ENCODE data around the gene TLR7. TPM values are rescaled to one million over a fixed set of nuclear protein-coding genes. Genes with fewer than 3 reads are reported as not detected.

The TLR7 gene
- total RNA-seq, 2 donors from 2014 or later = 0.27 to 1.3 TPM

DNA sequence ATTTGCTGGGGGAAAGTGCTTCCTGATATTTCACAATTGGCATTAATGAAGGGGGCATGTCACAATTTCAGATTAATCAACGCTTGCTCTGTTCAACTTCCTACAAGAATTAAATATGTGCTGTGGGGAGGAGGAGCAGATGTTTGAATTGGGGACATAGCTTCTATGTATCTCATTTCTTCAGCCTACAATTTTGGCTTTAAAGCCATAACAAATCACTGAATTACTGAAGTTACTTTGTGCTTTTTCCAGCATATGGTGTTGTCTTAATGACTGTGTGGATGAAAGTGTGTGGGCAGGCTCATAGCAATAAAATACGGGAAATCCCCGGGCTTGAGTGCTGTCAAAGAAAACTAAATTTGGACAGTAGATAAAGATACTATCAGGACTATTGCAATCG is 813 bp downstream of the TLR7 start:
- Histone ChIP-seq H3K4me1 (no peaks in the 10 kb centered on the region), H3K36me3 (no peaks in the 10 kb centered on the region), H3K9ac (ENCODE audit: low read depth in 2 of 2, low read length in 2 of 2) (no peak overlapping the region), H3K27me3 (no peaks in the 10 kb centered on the region), H3K27ac (no peak overlapping the region), H3K4me3 (no peak overlapping the region), H3K9me3 (no peaks in the 10 kb centered on the region)
- DNase-seq = no peak
- intact Hi-C loops (cut with DNase I) = no loop called here
- TF ChIP-seq, protein P1, sequence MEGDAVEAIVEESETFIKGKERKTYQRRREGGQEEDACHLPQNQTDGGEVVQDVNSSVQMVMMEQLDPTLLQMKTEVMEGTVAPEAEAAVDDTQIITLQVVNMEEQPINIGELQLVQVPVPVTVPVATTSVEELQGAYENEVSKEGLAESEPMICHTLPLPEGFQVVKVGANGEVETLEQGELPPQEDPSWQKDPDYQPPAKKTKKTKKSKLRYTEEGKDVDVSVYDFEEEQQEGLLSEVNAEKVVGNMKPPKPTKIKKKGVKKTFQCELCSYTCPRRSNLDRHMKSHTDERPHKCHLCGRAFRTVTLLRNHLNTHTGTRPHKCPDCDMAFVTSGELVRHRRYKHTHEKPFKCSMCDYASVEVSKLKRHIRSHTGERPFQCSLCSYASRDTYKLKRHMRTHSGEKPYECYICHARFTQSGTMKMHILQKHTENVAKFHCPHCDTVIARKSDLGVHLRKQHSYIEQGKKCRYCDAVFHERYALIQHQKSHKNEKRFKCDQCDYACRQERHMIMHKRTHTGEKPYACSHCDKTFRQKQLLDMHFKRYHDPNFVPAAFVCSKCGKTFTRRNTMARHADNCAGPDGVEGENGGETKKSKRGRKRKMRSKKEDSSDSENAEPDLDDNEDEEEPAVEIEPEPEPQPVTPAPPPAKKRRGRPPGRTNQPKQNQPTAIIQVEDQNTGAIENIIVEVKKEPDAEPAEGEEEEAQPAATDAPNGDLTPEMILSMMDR (IDR thresholded peaks at IDR 0.05) = no peak

DNA sequence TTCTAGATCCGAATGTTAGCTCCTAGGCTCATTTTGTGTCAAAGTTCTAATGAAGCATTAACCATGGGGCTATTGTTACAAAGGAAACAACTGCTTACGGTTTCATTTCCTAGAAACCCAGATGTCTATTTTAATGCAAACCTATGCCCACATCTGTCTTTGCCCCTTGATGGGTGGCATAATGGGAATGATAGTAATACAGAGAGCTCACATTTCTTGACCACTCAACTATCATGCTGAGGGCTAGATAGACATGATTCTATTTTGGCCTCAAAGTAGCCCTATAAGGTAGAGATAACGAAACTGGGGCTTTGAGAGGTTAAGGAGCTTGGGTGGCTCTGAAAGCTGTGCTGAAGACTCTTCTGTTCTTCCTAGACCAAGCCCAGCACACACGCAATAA is 1.9 kb downstream of the TLR7 start:
- TF ChIP-seq, protein P1 (IDR thresholded peaks at IDR 0.05) = no peak
- Histone ChIP-seq H3K4me3 (no peak overlapping the region), H3K4me1 (no peaks in the 10 kb centered on the region), H3K27ac (no peak overlapping the region), H3K36me3 (no peaks in the 10 kb centered on the region), H3K27me3 (no peaks in the 10 kb centered on the region), H3K9me3 (no peaks in the 10 kb centered on the region), H3K9ac (ENCODE audit: low read depth in 2 of 2, low read length in 2 of 2) (no peak overlapping the region)
- DNase-seq = no peak
- intact Hi-C loops (cut with DNase I) = no loop called here

DNA sequence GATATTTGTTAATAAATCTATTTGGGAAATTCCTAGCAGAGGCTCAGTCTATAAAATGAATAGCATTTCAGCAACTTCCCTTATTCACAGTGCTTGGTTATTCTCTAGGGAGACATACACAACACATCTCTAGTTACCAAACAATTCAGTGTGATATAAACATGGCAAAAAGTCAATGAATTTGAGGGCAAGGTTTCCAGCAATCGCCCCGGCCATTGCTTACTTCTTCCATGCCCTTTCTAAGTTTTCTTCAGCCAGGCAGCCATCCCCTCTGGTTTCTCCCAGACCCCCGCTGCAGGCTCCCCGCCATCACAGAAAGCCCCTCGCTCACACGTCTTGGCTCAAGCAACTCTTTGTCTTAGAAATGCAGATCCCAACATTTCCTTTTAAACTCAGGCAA is 4.4 kb downstream of the TLR7 start:
- Histone ChIP-seq H3K9ac (ENCODE audit: low read depth in 2 of 2, low read length in 2 of 2) (no peak overlapping the region), H3K4me1 (no peaks in the 10 kb centered on the region), H3K4me3 (no peak overlapping the region), H3K27me3 (no peaks in the 10 kb centered on the region), H3K36me3 (no peaks in the 10 kb centered on the region), H3K27ac (no peak overlapping the region), H3K9me3 (no peaks in the 10 kb centered on the region)
- intact Hi-C loops (cut with DNase I) = no loop called here
- TF ChIP-seq, protein P1 (IDR thresholded peaks at IDR 0.05) = no peak
- DNase-seq = no peak

DNA sequence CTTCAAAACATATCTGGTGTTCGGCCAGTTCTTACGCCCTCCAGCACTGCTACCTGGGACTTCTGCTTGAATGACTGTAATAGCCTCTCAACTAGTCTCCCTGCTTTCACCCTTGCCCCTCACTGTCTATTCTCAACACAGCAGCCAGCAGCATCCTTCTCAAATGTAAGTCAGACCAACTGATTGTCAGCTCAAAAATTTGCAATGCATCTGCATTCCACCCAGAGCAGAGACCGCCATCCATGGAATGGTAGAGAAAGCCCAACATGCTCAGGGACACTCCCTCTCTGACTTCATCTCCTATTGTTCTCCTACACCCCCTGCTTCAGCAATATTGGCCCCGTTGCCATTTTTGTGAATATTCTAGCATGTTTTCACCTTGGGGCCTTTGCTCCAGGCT is 5.9 kb downstream of the TLR7 start:
- H3K9ac ChIP-seq (ENCODE audit: low read depth in 2 of 2, low read length in 2 of 2) = no peak overlapping the region
- H3K27ac ChIP-seq = no peak overlapping the region
- no peaks in the 10 kb centered on the region for H3K9me3 ChIP-seq
- H3K27me3 ChIP-seq = no peaks in the 10 kb centered on the region
- H3K4me3 ChIP-seq = no peak overlapping the region
- TF ChIP-seq, protein P1 (IDR thresholded peaks at IDR 0.05) = no peak
- H3K4me1 ChIP-seq = no peaks in the 10 kb centered on the region
- intact Hi-C loops (cut with DNase I) = no loop called here
- no peaks in the 10 kb centered on the region for H3K36me3 ChIP-seq
- DNase-seq = no peak

DNA sequence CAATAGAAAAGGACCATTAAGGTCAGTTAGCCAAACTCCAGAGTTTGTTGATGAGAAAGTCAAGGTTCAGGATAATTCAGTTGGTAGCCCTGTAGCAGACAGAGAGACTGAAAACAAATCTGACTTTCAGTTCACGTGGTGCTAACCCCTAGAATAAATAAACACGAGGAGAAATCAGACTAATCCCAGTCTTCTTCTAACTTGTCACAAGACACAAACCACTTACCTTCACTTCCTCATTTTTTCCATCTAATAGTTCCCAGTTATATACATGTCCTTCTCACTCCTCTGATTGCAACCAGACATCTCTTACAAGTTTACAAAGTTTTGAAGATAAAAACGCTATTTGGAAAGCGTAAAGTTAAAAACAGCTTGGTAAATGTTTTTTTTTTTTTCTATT is 7.7 kb downstream of the TLR7 start:
- TF ChIP-seq, protein P1 (IDR thresholded peaks at IDR 0.05) = no peak
- intact Hi-C loops (cut with DNase I) = no loop called here
- no peak for DNase-seq
- H3K27me3 ChIP-seq = no peaks in the 10 kb centered on the region
- H3K36me3 ChIP-seq = no peaks in the 10 kb centered on the region
- H3K9ac ChIP-seq (ENCODE audit: low read depth in 2 of 2, low read length in 2 of 2) = no peak overlapping the region
- no peak overlapping the region for H3K4me3 ChIP-seq
- H3K4me1 ChIP-seq = no peaks in the 10 kb centered on the region
- H3K27ac ChIP-seq = no peak overlapping the region
- H3K9me3 ChIP-seq = no peaks in the 10 kb centered on the region

DNA sequence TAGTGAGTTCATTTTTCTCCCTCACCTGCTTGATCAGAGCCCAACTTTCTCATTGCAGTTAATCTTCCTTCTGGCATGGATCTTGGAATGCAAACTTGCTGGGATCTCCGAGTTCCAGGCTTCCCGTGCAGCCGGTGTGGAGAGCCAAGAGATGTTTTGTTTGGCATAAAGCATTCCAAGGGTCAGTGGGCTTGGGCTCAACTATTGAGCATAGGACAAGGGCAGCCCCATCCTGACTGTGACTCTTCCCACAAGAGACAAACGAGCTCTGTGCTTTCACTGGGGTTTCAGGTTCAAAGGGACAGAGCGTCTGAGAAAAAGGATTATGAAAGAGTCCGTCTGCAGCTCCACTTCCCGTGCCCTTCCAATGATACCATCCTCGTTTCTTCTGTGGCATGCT is 10.5 kb downstream of the TLR7 start:
- no peaks in the 10 kb centered on the region for H3K9me3 ChIP-seq
- intact Hi-C loops (cut with DNase I) = no loop called here
- TF ChIP-seq, protein P1 (IDR thresholded peaks at IDR 0.05) = no peak
- no peak overlapping the region for H3K27ac ChIP-seq
- no peaks in the 10 kb centered on the region for H3K4me1 ChIP-seq
- H3K27me3 ChIP-seq = no peaks in the 10 kb centered on the region
- no peaks in the 10 kb centered on the region for H3K36me3 ChIP-seq
- no peak overlapping the region for H3K9ac ChIP-seq (ENCODE audit: low read depth in 2 of 2, low read length in 2 of 2)
- no peak overlapping the region for H3K4me3 ChIP-seq
- DNase-seq = no peak

All from colonic mucosa (tissue), 4 donors.